ENCODE results near the gene PSMA7. TPM values are rescaled to one million over a fixed set of nuclear protein-coding genes. Genes with fewer than 3 reads are reported as not detected.

The PSMA7 gene
- total RNA-seq, 4 donors from 2014 or later = 261 to 349 (median 304) TPM

DNA sequence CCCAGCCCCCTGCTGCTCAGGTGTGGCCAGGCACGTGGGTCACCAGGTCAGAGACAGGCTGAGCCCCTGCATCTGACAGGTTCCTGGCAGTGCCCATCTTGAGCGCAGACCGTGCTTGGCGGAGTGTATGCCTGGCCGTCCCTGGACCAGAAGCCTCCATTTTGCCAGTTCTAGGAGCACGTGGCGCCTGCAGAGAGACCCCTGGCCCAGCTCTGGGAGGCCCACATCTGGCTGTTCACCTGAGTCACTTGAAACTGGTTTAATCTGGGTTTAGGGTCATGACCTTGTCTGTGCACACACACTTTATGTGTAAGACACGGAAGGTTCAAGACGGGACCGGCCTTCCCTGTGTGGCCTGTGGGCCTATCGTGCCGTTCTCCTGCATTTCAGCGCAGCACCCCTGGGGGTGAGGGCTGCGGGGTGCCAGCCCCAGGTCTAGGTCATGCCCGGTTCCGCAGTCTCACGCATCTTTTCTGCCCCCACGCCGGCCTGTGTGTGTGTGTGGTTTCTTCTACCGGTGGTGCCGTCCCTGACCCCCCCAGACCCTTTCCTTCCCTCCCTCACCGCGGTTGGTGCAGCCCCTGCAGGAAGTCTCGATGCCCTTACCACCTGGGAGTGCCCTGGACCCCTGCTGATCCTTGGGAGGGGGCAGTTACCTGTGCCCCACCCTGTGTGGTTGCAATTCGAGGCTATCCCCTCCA lies 14.3 kb upstream of the PSMA7 start:
- H3K9me3 ChIP-seq = no peaks in the 10 kb centered on the region
- no peaks in the 10 kb centered on the region for H3K27me3 ChIP-seq
- WGBS = 79% methylated on average over 12 of the region's 25 CpGs
- intact Hi-C loops (cut with DNase I) = loop anchor here (5.0 kb wide), 1 partner anchor 145 kb away; no protein-coding TSS in a partner anchor
- peaks cover 18 to 67% (median 47%) of the 10 kb centered on the region in 4 donors for H3K36me3 ChIP-seq
- TF ChIP-seq POLR2A (IDR thresholded peaks at IDR 0.05; ENCODE audit: low read depth) (no peak), POLR2AphosphoS5 (IDR thresholded peaks at IDR 0.05) (no peak), EP300 (IDR thresholded peaks at IDR 0.05) (no peak)
- TF ChIP-seq, protein P1, sequence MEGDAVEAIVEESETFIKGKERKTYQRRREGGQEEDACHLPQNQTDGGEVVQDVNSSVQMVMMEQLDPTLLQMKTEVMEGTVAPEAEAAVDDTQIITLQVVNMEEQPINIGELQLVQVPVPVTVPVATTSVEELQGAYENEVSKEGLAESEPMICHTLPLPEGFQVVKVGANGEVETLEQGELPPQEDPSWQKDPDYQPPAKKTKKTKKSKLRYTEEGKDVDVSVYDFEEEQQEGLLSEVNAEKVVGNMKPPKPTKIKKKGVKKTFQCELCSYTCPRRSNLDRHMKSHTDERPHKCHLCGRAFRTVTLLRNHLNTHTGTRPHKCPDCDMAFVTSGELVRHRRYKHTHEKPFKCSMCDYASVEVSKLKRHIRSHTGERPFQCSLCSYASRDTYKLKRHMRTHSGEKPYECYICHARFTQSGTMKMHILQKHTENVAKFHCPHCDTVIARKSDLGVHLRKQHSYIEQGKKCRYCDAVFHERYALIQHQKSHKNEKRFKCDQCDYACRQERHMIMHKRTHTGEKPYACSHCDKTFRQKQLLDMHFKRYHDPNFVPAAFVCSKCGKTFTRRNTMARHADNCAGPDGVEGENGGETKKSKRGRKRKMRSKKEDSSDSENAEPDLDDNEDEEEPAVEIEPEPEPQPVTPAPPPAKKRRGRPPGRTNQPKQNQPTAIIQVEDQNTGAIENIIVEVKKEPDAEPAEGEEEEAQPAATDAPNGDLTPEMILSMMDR (IDR thresholded peaks at IDR 0.05) = no peak
- peaks cover 11 to 18% (median 14%) of the 10 kb centered on the region in 4 donors for H3K4me1 ChIP-seq
- H3K4me3 ChIP-seq = no peak overlapping the region
- no peak for DNase-seq (ENCODE audit: extremely low spot score)
- H3K27ac ChIP-seq (replicated peaks in 1 of 4) = no peak overlapping the region

DNA sequence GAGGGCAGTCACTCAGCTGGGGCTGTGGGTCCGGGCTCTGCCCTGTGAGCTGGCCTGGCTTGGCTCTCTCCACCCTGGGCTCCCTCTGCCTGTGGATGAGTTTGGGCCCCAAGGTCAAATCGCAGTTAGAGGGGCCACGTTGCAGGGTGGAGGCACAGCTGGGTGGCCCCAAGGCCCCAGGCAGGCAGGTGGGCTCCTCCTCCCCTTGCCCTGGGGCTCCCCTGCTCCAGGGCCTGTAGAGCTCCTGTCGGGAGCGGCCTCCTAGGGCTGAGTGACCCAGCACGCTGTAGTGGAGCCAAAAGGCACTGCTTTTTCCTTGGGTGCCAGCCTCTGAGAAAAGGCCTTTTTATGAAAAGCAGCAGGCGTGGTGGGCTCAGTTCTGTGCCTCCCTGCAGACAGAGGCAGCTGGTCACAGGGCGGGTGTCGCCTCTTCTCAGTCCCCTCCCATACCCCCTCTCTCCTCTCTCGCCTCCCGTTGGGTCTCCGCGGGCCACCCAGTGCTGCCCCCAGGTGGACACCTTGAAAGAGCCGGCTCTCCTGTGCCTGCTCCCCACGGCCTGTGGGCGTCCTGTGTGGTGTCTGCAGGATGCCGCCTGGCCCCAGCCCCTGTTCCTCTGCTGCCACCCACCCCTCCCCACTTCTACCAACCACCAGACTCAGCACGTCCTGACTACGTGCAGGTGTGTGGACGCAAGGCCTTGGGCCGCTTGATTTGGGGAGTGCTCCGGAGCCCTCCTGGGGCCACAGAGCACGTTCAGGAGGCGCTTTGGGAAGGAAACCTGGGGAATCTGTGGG lies 13.6 kb upstream of the PSMA7 start:
- Histone ChIP-seq H3K27ac (replicated peaks in 1 of 4) (no peak overlapping the region), H3K9me3 (no peaks in the 10 kb centered on the region), H3K4me1 (peaks cover 11 to 18% (median 14%) of the 10 kb centered on the region in 4 donors), H3K27me3 (no peaks in the 10 kb centered on the region), H3K36me3 (peaks cover 13 to 65% (median 43%) of the 10 kb centered on the region in 4 donors), H3K4me3 (no peak overlapping the region)
- intact Hi-C loops (cut with DNase I) = loop anchor here (5.0 kb wide), 1 partner anchor 144 kb away; no protein-coding TSS in a partner anchor
- no peak for TF ChIP-seq EP300 (IDR thresholded peaks at IDR 0.05)
- TF ChIP-seq, protein P1 (IDR thresholded peaks at IDR 0.05) = peak; percentile 46 to 75 (median 53)
- 51% methylated on average over 13 of the region's 24 CpGs for WGBS
- DNase-seq (ENCODE audit: extremely low spot score) = no peak

DNA sequence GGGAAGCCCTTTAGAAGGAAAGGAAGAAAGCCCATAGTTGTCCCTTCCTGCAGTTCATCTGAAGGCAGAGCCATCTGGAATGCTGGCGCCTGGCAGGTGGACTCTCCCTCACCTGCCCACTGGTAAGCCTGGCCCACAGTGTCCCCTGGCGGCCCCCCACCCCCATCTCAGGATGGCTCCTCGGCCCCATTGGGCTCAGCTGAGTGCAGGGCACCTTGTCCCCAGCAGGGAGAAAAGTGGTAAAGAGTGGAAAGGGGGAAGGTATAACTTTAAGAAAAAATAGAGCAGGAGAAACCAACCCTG lies 13.0 kb upstream of the PSMA7 start:
- WGBS = 94% methylated on average over 3 of the region's 3 CpGs
- Histone ChIP-seq H3K27ac (replicated peaks in 1 of 4) (no peak overlapping the region), H3K27me3 (no peaks in the 10 kb centered on the region), H3K4me1 (peaks cover 11 to 20% (median 15%) of the 10 kb centered on the region in 4 donors), H3K9me3 (no peaks in the 10 kb centered on the region), H3K4me3 (no peak overlapping the region), H3K36me3 (peaks cover 7 to 59% (median 37%) of the 10 kb centered on the region in 4 donors)
- TF ChIP-seq POLR2A (IDR thresholded peaks at IDR 0.05; ENCODE audit: low read depth) (no peak), POLR2AphosphoS5 (IDR thresholded peaks at IDR 0.05) (no peak), EP300 (IDR thresholded peaks at IDR 0.05) (no peak)
- TF ChIP-seq, protein P1 (IDR thresholded peaks at IDR 0.05) = no peak
- DNase-seq (ENCODE audit: extremely low spot score) = no peak
- intact Hi-C loops (cut with DNase I) = loop anchor here (5.0 kb wide), 1 partner anchor 144 kb away; no protein-coding TSS in a partner anchor

DNA sequence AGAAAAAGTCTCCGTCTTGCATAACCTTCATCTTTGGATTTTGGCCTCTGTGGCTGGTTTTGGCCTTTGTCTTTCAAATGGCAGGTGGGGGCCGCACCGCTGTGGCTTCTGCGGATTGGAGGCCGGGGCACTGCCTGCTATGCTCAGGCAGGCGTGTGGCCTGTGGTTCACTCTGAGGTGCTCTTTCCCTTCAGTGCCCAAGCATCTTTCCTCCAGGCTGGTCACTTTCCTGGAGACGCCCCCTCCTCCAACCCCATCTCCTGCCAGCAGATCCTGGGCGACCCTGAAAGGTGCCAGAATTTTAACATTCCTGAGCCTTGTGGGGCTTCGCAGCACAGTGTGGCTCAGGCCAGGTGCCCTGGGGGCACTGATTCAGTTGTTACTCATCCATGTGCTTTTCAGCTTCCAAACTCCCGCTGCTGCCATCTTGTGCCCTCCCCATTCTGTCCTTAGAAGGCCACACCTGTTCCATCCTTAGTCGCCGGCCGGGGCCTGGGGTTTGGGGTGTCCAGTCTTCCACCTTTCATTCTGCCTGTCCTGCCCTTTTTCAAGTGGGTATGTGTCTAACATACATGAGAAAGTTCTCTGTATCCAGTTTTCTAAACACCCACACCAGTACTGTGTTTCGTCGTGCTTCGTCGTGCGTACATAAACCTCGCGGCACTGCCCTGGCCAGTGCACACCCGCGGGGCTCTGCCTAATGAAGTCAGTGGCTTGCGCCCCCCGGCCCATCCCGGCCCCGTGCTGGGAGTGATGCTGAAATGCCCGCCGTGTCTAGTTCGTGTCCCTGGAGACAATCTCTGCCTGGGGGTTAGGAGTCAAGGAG lies 12.4 kb upstream of the PSMA7 start:
- no peak overlapping the region for H3K27ac ChIP-seq (replicated peaks in 1 of 4)
- TF ChIP-seq POLR2AphosphoS5 (IDR thresholded peaks at IDR 0.05) (no peak), POLR2A (IDR thresholded peaks at IDR 0.05; ENCODE audit: low read depth) (no peak), EP300 (IDR thresholded peaks at IDR 0.05) (no peak)
- TF ChIP-seq, protein P1 (IDR thresholded peaks at IDR 0.05) = no peak
- H3K36me3 ChIP-seq = peaks cover 2 to 53% (median 31%) of the 10 kb centered on the region in 4 donors
- no peaks in the 10 kb centered on the region for H3K27me3 ChIP-seq
- no peak for DNase-seq (ENCODE audit: extremely low spot score)
- H3K4me3 ChIP-seq = no peak overlapping the region
- peaks cover 11 to 25% (median 17%) of the 10 kb centered on the region in 4 donors for H3K4me1 ChIP-seq
- WGBS = 93% methylated on average over 29 of the region's 29 CpGs
- intact Hi-C loops (cut with DNase I) = loop anchor here (5.0 kb wide), 1 partner anchor 143 kb away; no protein-coding TSS in a partner anchor
- H3K9me3 ChIP-seq = no peaks in the 10 kb centered on the region
